HCT116 (cell line): ENCODE data around the gene RRM1.

Experiments
- CTCF ChIP-seq, 3 experiments: fragments of 200-600 bp in 1 of 3; sonication (generic) in 1 of 3; IDR thresholded peaks in 2 of 3; conservative IDR thresholded peaks in 1 of 3; 2 replicates each; pipeline ENCODE4 v1.5.1; 2012 to 2017; ENCODE audit warnings: low read depth in 2 of 3, low read length in 2 of 3, antibody characterized with exemption in 1 of 3, borderline replicate concordance in 1 of 3, control low read depth in 1 of 3, mild to moderate bottlenecking in 1 of 3, mixed read lengths in 1 of 3, mixed run types in 1 of 3, moderate library complexity in 1 of 3; ENCODE audit not compliant: insufficient read depth in 1 of 3
- MAX ChIP-seq: IDR thresholded peaks from 2 replicates; pipeline ENCODE4 v1.6.1; 2012
- POLR2A ChIP-seq: IDR thresholded peaks from 2 replicates; pipeline ENCODE4 v1.7.0; 2011; ENCODE audit warnings: borderline replicate concordance; ENCODE audit not compliant: insufficient read depth, insufficient read length; ENCODE audit errors: extremely low read depth

- TF ChIP-seq POLR2A, result no peak
- TF ChIP-seq CTCF (IDR thresholded peaks at IDR 0.05 in 2 of 3, conservative IDR thresholded peaks at IDR 0.05 in 1 of 3; ENCODE audit: borderline replicate concordance in 1 of 3, insufficient read depth in 1 of 3, low read depth in 2 of 3, low read length in 2 of 3), result no peak
- TF ChIP-seq MAX, result no peak
Observed at GRCh38 chr11:4138497-4138896, 43.9 kb downstream of the RRM1 start.
